GM18499 (cell line): ENCODE results near the gene ZMYM2.

ENCODE experiments used
- ATAC-seq: cut with Tn5 transposase; IDR thresholded peaks from one replicate; pipeline ENCODE4 v1.9.1; 2021; ENCODE audit warnings: moderate number of reproducible peaks; ENCODE audit not compliant: insufficient read depth, unreplicated experiment

ZMYM2 gene

DNA sequence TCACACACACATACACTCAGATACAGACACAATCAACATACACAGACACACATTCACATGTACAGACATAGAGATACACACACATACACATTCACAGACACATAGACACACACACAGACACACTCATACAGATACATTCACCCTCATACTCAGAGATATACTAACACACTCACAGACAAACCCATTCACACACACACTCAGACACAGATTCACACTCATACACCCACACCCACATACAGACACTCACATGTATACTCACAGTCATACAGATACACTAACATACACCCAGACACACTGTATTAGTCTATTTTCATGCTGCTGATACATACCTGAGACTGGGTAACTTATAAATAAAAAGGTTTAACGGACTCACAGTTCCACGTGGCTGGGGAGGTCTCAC is 171.5 kb downstream of the ZMYM2 start:
- ATAC-seq = no peak

GRCh38 chr13:20130652-20131051 is 172.1 kb downstream of the ZMYM2 start:
- ATAC-seq = no peak

DNA sequence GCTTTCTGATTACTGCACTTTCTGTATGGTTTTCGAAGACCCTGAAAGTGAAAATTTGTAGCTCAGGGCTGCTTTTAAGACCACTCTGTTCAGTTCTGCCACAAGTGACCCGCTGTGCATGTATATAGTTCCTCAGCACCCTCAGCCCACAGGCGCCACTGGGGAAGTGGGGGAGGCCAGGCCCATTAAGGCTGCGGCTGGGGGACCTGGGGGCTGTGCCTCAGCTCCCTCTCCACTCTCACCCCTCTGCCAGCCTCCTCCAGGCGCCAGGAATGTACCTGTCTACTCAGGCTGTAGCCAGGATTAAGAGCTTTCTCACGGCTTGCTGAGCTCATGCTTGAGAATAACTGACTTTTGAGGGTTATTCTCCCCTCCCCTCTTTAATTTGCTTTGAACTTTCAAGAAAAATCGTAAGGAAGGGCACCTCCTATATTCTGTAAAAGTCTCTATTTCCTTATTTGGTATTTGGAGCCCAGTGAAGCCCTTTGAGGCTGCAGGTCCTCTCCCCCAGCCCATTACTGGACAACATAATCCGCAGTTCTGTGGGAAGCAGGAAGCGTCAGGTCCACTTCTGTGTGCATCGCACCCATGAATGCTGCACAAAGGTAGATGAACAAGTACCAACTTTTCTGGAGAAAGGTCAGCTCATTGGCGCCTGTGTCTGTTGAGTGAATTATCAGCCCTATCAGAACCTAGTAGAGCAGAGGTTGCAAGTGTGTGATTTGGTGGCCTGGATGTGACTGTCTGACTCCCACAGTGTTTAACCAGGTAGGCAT is 172.7 kb downstream of the ZMYM2 start:
- ATAC-seq = no peak

DNA sequence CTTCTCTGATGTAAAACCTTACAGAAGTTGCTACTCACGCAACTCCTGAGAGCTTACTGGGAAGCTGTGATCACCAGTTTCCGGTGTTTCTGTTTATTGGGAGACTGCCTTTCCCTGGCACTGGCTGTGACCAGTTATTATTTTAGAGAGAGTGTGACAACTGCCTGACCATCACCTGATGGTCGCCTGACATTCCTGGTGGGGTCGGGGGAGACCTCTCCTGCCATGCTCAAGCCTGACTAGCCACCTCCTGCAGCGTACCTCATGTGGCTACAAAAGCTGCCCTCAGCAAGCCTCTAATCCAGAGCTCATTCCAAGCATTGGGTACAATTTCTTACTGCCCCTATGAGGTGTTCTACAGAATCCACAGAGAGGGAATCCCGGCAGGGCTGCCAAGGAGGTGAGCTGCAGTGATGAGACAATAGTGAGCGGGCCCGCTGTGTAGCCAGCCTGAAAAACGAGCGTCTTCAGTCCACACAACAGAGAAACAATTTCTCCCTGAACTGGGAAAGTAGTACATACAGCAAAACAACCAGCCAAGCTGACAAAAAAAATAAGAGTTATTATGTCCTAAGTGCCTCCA is 173.6 kb downstream of the ZMYM2 start:
- no peak for ATAC-seq

DNA sequence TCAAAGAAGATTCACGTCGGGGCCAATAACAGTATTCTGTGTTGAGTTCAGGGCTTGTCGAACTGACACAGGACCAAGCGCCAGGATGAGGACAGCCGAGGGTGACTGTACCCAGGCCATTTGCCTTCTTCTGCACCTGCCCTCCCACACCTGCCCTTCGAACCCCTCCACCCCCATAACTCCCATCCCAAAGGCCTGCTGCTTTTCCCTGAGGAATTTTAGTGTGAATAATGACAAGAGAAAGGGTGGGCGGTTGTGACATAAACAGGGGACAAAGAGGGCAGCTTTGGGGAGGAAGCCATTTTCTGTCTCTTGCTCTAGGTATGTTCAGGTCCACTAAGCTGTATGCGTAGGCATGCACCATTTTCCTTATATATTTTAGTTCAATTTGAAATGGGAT is 176.2 kb downstream of the ZMYM2 start:
- ATAC-seq = no peak

DNA sequence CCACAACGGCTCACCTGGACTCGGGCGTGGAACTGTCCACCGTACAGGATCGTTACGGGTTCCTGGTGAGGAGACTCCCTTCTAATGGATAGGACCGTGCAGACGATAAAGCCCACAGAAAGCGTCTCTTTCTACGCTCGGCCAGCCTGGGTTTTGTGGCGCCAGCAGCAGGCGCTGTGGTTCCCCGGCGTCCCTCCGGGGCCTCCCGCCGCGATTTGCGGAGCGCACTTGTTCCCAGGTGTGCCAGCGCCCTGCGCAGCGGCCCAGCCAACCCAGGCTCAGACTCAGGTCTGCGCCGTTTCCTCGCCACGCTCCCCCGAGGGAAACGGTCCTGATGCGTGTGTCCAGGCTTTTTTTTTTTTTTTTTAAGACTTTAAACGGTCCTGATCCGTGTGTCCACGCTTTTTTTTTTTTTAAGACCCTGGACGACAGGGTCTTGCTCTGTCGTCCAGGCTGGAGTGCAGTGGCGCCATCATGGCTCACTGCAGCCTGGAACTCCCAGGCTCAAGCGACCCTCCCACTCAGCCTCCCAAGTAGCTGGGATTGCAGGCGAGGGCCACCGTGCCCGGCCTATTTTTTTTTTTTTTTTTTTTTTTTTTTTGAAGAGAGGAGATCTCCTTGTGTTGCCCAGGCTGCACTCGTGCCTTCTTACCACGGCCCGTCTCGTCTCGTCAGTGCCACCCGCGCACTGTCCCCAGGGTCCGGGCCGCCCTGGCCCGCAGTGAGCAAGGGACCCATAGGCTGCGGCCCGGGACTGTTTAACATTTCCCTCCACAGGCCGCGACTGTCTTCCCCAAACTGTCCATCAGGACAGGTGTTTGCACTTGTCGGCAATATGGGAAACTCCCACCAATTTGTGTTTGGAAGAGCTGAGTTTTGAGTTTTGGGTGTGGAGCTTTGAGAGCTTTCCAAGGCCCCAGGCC is 178.5 kb downstream of the ZMYM2 start:
- ATAC-seq = no peak

GRCh38 chr13:20137875-20138274 is 179.3 kb downstream of the ZMYM2 start:
- no peak for ATAC-seq

GRCh38 chr13:20140487-20140886 is 182.0 kb downstream of the ZMYM2 start:
- ATAC-seq = no peak
